ENCODE measurements around the gene MFAP5. TPM values are rescaled to one million over a fixed set of nuclear protein-coding genes. Genes with fewer than 3 reads are reported as not detected.

MFAP5 gene
- total RNA-seq, 4 donors from 2014 or later: 168 to 563 (median 480) TPM

GRCh38 chr12:8672381-8672780 is 9.8 kb upstream of the MFAP5 start:
- no peak for TF ChIP-seq CTCF (IDR thresholded peaks at IDR 0.05; ENCODE audit: low read depth)

GRCh38 chr12:8668441-8668840 is 5.8 kb upstream of the MFAP5 start:
- TF ChIP-seq CTCF (IDR thresholded peaks at IDR 0.05; ENCODE audit: low read depth): no peak

- no peak for TF ChIP-seq CTCF (IDR thresholded peaks at IDR 0.05; ENCODE audit: low read depth)
These were observed 4.6 kb upstream of the MFAP5 start for GRCh38 chr12:8667270-8667669.

GRCh38 chr12:8665759-8666158 is 3.1 kb upstream of the MFAP5 start:
- TF ChIP-seq CTCF (IDR thresholded peaks at IDR 0.05; ENCODE audit: low read depth): no peak

GRCh38 chr12:8664228-8664913 is 1.7 kb upstream of the MFAP5 start:
- no peak for TF ChIP-seq CTCF (IDR thresholded peaks at IDR 0.05; ENCODE audit: low read depth)

- no peak for TF ChIP-seq CTCF (IDR thresholded peaks at IDR 0.05; ENCODE audit: low read depth)
These were observed 875 bp downstream of the MFAP5 start for GRCh38 chr12:8661751-8662150.

- TF ChIP-seq CTCF (IDR thresholded peaks at IDR 0.05; ENCODE audit: low read depth): no peak
These were observed 1.6 kb downstream of the MFAP5 start for GRCh38 chr12:8661016-8661415.
